ENCODE data around the gene C7. TPM values are rescaled to one million over a fixed set of nuclear protein-coding genes. Genes with fewer than 3 reads are reported as not detected.
"Not testable (repeated sequence)": the region's sequence is repeated elsewhere in the genome, so short reads cannot be mapped to it uniquely, and the experiment has no call there.

C7 gene
- total and polyA plus RNA-seq, 12 donors, result 442 to 4,123 (median 1,249) TPM

DNA sequence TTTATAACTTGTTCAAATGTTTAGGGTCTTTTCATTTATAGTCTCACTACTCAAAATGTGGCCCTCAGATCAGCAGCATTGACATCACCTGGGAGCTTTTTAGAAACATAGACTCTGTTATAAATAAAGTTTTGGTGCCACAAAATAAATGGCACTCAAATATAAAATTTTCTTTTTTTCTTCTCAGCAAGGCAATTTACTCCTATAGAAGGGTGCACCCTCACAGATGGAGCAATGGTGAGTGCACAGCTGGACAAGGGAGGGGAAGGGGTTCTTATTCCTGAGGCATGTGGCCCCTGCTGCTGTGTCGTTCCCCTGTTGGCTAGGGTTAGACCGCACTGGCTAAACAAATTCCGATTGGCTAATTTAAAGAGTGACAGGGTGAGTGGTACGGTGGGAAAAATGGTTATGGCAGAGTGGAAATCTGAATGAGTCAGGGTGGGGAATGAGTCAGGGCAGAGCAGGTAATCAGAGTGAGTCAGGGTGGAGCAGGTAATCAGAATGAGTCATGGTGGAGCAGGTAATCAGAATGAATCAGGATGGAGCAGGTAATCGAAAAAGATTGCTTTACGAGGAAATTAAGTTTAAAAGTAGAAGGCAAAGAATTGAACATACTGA is 31.8 kb upstream of the C7 start:
- Histone ChIP-seq H3K9me3 (replicated peaks in 1 of 3) (no peaks in the 10 kb centered on the region), H3K27me3 (no peaks in the 10 kb centered on the region), H3K27ac (no peak overlapping the region), H3K4me3 (no peak overlapping the region), H3K36me3 (replicated peaks in 1 of 2) (no peaks in the 10 kb centered on the region), H3K4me1 (replicated peaks in 1 of 2) (peaks cover 0 to 5% of the 10 kb centered on the region in 2 donors)
- no peak for DNase-seq
- TF ChIP-seq POLR2A (IDR thresholded peaks at IDR 0.05), result no peak
- no peak for TF ChIP-seq CTCF (IDR thresholded peaks at IDR 0.05)
- intact Hi-C loops (cut with DNase I), result no loop called here
- 86 to 96% (median 94%) methylated on average over 6 of the region's 6 CpGs for WGBS, 4 donors

DNA sequence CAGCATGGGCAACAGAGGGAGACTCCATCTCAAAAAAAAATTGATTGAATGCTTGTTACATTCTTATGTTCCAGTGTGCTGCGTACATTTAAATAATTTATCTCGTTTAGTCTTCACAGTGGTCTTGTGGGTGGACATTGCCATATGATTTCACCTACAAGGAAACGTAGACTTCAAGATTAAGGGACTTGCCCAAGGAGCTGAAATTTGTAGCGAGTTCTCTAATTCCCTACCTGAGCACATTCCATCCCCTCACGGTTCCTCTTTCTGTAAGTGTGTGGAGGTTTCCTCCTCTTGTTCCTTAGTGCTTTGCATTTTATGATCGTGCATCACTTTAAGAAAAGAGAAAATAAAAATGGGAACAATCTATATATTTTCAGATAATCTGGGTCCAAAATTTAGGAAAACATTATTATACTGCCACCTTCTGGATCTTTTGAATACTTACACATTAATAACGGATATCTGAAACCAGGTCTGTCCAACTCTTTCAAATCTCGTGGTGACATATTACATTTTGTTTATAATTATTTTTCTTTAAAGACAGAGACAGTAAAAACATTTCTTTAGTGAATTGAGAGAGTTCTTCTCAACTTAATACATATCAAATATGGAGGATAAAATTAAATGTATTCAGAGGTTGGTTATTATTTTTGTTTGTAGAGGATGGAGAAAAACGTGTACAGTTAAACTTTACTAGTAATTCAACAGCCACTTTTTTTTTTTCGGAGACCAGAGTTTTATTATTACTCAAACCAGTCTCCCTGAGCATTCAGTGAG is 29.9 kb upstream of the C7 start:
- peaks cover 0 to 5% of the 10 kb centered on the region in 2 donors for H3K4me1 ChIP-seq (replicated peaks in 1 of 2)
- no peaks in the 10 kb centered on the region for H3K9me3 ChIP-seq (replicated peaks in 1 of 3)
- WGBS, 4 donors, result 25 to 32% (median 29%) methylated on average over 10 of the region's 10 CpGs
- H3K27me3 ChIP-seq, result no peaks in the 10 kb centered on the region
- no peak overlapping the region for H3K4me3 ChIP-seq
- DNase-seq, result no peak
- no peaks in the 10 kb centered on the region for H3K36me3 ChIP-seq (replicated peaks in 1 of 2)
- intact Hi-C loops (cut with DNase I), result no loop called here
- H3K27ac ChIP-seq, result no peak overlapping the region
- no peak for TF ChIP-seq POLR2A (IDR thresholded peaks at IDR 0.05)
- TF ChIP-seq CTCF (IDR thresholded peaks at IDR 0.05), result peak; percentile 40 to 75 (median 60)

DNA sequence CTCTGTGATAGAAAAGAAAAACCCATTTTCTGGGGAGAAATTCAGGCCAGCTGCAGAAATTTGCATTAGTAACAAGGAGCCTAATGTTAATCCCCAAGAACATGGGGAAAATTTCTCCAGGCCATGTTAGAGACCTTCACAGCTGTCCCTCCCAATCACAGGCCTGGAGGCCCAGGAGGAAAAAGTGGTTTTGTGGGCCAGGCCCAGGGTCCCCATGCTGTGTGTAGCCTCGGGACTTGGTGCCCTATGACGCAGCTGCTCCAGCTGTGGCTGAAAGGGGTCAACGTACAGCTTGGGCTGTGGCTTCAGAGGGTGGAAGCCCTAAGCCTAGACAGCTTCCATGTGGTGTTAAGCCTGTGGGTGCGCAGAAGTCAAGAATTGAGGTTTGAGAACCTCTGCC is 27.0 kb upstream of the C7 start:
- no peaks in the 10 kb centered on the region for H3K36me3 ChIP-seq (replicated peaks in 1 of 2)
- 94 to 97% (median 96%) methylated on average over 3 to 4 of the region's 4 CpGs for WGBS, 4 donors
- TF ChIP-seq POLR2A (IDR thresholded peaks at IDR 0.05) (no peak), CTCF (IDR thresholded peaks at IDR 0.05) (no peak)
- no peaks in the 10 kb centered on the region for H3K9me3 ChIP-seq (replicated peaks in 1 of 3)
- no peaks in the 10 kb centered on the region for H3K27me3 ChIP-seq
- H3K27ac ChIP-seq, result no peak overlapping the region
- intact Hi-C loops (cut with DNase I), result loop anchor here in 1 of 2 donors (10.0 kb wide), 1 partner anchor 127 kb away; the partner anchor contains the start of gene TTC33
- H3K4me3 ChIP-seq, result no peak overlapping the region
- DNase-seq, result no peak
- peaks cover 0 to 5% of the 10 kb centered on the region in 2 donors for H3K4me1 ChIP-seq (replicated peaks in 1 of 2)

GRCh38 chr5:40883051-40883450 is 26.2 kb upstream of the C7 start:
- intact Hi-C loops (cut with DNase I), result loop anchor here in 1 of 2 donors (10.0 kb wide), 1 partner anchor 128 kb away; the partner anchor contains the start of gene TTC33
- not testable (repeated sequence) for H3K36me3 ChIP-seq (replicated peaks in 1 of 2); H3K27me3 ChIP-seq; H3K4me3 ChIP-seq; H3K9me3 ChIP-seq (replicated peaks in 1 of 3); H3K4me1 ChIP-seq (replicated peaks in 1 of 2); DNase-seq; H3K27ac ChIP-seq
- 63 to 95% (median 71%) methylated on average over 1 of the region's 1 CpG for WGBS, 4 donors

- H3K27ac ChIP-seq; H3K4me3 ChIP-seq; DNase-seq; H3K36me3 ChIP-seq (replicated peaks in 1 of 2); H3K27me3 ChIP-seq; H3K4me1 ChIP-seq (replicated peaks in 1 of 2); H3K9me3 ChIP-seq (replicated peaks in 1 of 3); intact Hi-C loops (cut with DNase I): not testable (repeated sequence)
- WGBS, 4 donors, result 77 to 100% (median 86%) methylated on average over 4 to 10 of the region's 10 CpGs
Measured at GRCh38 chr5:40895440-40896425, 13.6 kb upstream of the C7 start.

Measured in adrenal gland (tissue), 12 donors.